22Rv1 (cell line): Measurements from ENCODE around the gene FRMD7.

Experiments used
- ZFX ChIP-seq: fragments of 450-650 bp; IDR thresholded peaks from 2 replicates; pipeline ENCODE4 v1.6.1; 2017; ENCODE audit warnings: antibody characterized with exemption, borderline replicate concordance
- TF ChIP-seq, protein P1 (sequence below): fragments of 450-650 bp; IDR thresholded peaks from 2 replicates; pipeline ENCODE4 v1.5.1; 2017; ENCODE audit warnings: mild to moderate bottlenecking

DNA sequence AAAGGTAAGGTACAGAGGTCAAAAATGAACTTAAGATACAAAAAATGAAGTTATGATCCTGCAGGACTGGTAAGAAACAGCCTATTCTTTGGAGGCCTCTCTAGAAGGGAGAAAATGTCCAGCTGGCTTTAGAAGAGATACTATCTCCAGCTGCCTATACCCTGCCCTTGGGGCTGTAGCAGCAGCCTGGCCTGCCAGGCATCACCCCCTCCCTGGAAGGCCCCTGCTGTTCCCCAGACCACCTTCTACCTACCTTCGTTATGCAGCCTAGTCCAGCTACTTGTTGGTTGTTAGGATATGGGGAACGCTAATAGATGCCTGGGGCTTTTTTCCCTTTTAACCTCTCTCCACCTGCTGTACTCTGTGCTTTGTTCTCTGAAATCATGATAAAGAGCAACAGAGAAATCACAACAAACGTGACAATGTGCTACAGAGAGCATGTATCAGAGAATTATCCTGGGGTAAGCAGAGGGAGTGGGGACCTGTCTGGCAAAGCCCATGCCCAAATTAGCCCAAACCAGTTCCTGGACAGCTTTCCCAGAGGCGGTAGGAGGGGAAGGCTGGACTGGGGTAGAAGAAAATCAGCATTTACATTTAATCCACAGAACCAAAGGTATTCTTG is 34.5 kb downstream of the FRMD7 start:
- TF ChIP-seq, protein P1, sequence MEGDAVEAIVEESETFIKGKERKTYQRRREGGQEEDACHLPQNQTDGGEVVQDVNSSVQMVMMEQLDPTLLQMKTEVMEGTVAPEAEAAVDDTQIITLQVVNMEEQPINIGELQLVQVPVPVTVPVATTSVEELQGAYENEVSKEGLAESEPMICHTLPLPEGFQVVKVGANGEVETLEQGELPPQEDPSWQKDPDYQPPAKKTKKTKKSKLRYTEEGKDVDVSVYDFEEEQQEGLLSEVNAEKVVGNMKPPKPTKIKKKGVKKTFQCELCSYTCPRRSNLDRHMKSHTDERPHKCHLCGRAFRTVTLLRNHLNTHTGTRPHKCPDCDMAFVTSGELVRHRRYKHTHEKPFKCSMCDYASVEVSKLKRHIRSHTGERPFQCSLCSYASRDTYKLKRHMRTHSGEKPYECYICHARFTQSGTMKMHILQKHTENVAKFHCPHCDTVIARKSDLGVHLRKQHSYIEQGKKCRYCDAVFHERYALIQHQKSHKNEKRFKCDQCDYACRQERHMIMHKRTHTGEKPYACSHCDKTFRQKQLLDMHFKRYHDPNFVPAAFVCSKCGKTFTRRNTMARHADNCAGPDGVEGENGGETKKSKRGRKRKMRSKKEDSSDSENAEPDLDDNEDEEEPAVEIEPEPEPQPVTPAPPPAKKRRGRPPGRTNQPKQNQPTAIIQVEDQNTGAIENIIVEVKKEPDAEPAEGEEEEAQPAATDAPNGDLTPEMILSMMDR: no peak
- TF ChIP-seq ZFX: no peak
